Activated T-helper 2 cell treated with anti-CD3 and anti-CD28 coated beads, Interferon-gamma antibody, Interleukin-2, Interleukin-4, amounts not matched to agents 10 μg/mL and 5 μg/mL and 100 μg/mL, durations not matched to agents 14 hours and 24 hours and 36 hours (primary cell): ENCODE results near the gene KIAA1671. TPM values are rescaled to one million over a fixed set of nuclear protein-coding genes. Genes with fewer than 3 reads are reported as not detected.

Source experiments
- DNase-seq: peaks from one replicate; pipeline ENCODE4 v3.0.0; 2021; ENCODE audit warnings: low spot score
- H3K27ac Mint-ChIP-seq: one replicate; pipeline ENCODE4 v1.8.0; 2021; ENCODE audit warnings: mixed read lengths
- H3K27me3 Mint-ChIP-seq: one replicate; pipeline ENCODE4 v1.8.0; 2021; ENCODE audit warnings: low read depth, mixed read lengths
- H3K36me3 Mint-ChIP-seq: one replicate; pipeline ENCODE4 v1.8.0; 2021; ENCODE audit warnings: low read depth, mixed read lengths
- H3K4me1 Mint-ChIP-seq: one replicate; pipeline ENCODE4 v1.8.0; 2021; ENCODE audit warnings: low read depth, mixed read lengths
- H3K4me3 Mint-ChIP-seq: one replicate; pipeline ENCODE4 v1.8.0; 2021; ENCODE audit warnings: low read depth, mild to moderate bottlenecking, moderate library complexity, mixed read lengths
- H3K9me3 Mint-ChIP-seq: one replicate; pipeline ENCODE4 v1.8.0; 2021; ENCODE audit warnings: mixed read lengths
- intact Hi-C: fragments of 100-400 bp; cut with micrococcal nuclease; formaldehyde crosslinking; loops from one replicate; pipeline ENCODE4 v1.15.1; 2023
- total RNA-seq: library from RNA; stranded (reverse); gene quantifications from 2 replicates; pipeline ENCODE4 v1.2.3, GENCODE V29; 2022

KIAA1671 gene
- total RNA-seq, 1 donor from 2014 or later: 10.5 TPM

DNA sequence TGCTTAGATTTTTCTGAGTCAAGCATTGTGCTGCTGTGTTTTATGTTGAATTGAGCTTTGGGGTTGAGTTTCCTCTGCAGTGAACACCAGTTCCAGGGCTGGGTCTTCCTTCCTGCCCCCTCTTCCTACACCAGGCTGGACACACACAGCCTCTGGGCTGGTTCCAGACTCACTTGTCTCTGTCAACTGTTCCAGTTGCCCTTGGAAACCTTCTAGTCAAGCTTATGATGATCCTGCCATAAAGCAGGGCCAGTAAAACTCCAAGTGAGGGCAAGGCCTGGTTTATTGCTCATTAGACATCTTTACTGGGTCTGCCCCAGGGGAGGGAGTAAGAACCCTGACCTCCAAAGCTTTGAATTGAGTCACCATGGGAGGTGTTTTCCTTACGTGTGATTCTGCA lies 61.1 kb downstream of the KIAA1671 start:
- Mint-ChIP-seq H3K4me1 (no peaks in the 10 kb centered on the region), H3K27ac (no peak overlapping the region), H3K36me3 (no peaks in the 10 kb centered on the region), H3K4me3 (no peak overlapping the region), H3K9me3 (no peaks in the 10 kb centered on the region), H3K27me3 (peaks cover 11% of the 10 kb centered on the region)
- intact Hi-C loops: no loop called here
- DNase-seq: no peak

DNA sequence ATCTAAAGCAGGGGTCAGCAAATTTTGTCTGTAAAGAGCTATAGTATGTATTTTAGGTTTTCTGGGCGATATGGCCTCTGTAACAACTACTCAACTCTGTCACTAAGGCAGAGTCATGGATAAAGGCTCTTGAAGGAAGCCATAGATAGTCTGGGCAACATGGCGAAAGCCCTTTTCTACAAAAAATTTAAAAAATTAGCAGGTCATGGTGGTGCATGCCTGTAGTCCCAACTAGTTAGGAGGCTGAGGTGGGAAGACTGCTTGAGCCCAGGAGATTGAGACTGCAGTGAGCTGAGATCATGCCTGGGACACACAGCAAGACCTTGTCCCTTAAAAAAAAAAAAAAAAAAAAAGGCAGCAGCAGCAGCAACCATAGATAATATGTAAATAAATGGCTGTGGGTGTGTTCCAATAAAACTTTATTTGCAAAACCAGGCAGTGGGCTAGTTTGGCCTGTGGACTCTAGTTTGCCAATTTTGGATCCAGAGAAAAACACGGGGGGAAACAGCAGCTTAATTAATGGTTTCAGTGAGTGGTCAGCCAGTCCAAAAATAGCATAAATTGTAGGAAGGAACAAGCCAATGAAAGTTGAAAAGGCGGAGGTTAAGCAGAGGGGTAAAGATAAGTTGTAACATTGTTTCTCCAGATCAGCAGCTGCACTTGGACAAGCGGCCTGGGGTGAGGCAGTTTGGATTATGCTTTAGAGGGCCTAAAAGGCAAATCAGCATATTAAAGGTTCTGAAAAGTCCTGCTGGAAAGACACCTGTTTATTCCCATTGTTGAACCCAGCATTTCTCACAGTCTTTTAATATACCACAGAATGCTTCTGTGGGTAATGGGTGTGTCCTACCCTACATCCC lies 62.6 kb downstream of the KIAA1671 start:
- Mint-ChIP-seq H3K4me3 (no peak overlapping the region), H3K4me1 (no peaks in the 10 kb centered on the region), H3K27me3 (peaks cover 23% of the 10 kb centered on the region), H3K27ac (no peak overlapping the region), H3K9me3 (no peaks in the 10 kb centered on the region), H3K36me3 (no peaks in the 10 kb centered on the region)
- intact Hi-C loops: no loop called here
- DNase-seq: no peak

- no peak for DNase-seq
- Mint-ChIP-seq H3K27me3 (peaks cover 31% of the 10 kb centered on the region), H3K27ac (no peak overlapping the region), H3K9me3 (no peaks in the 10 kb centered on the region), H3K4me1 (no peaks in the 10 kb centered on the region), H3K4me3 (no peak overlapping the region), H3K36me3 (no peaks in the 10 kb centered on the region)
- intact Hi-C loops: no loop called here
Observed at GRCh38 chr22:25016311-25016710, 63.8 kb downstream of the KIAA1671 start.

- Mint-ChIP-seq H3K36me3 (no peaks in the 10 kb centered on the region), H3K27me3 (peaks cover 32% of the 10 kb centered on the region), H3K27ac (no peak overlapping the region), H3K4me3 (no peak overlapping the region), H3K4me1 (no peaks in the 10 kb centered on the region), H3K9me3 (no peaks in the 10 kb centered on the region)
- intact Hi-C loops: no loop called here
- DNase-seq: no peak
Observed at GRCh38 chr22:25018009-25018408, 65.5 kb downstream of the KIAA1671 start.

- Mint-ChIP-seq H3K4me3 (no peak overlapping the region), H3K9me3 (no peaks in the 10 kb centered on the region), H3K27me3 (peaks cover 30% of the 10 kb centered on the region), H3K4me1 (no peaks in the 10 kb centered on the region), H3K27ac (no peak overlapping the region), H3K36me3 (no peaks in the 10 kb centered on the region)
- no peak for DNase-seq
- intact Hi-C loops: no loop called here
Observed at GRCh38 chr22:25019427-25020184, 67.1 kb downstream of the KIAA1671 start.

GRCh38 chr22:25021409-25021808 lies 68.9 kb downstream of the KIAA1671 start:
- no peaks in the 10 kb centered on the region for H3K36me3 Mint-ChIP-seq
- DNase-seq: no peak
- intact Hi-C loops: no loop called here
- peaks cover 29% of the 10 kb centered on the region for H3K27me3 Mint-ChIP-seq
- H3K4me1 Mint-ChIP-seq: peaks cover 7% of the 10 kb centered on the region
- no peak overlapping the region for H3K27ac Mint-ChIP-seq
- no peaks in the 10 kb centered on the region for H3K9me3 Mint-ChIP-seq
- H3K4me3 Mint-ChIP-seq: no peak overlapping the region

- Mint-ChIP-seq H3K27ac (no peak overlapping the region), H3K4me1 (peaks cover 14% of the 10 kb centered on the region), H3K4me3 (no peak overlapping the region), H3K27me3 (peaks cover 26% of the 10 kb centered on the region), H3K9me3 (no peaks in the 10 kb centered on the region), H3K36me3 (no peaks in the 10 kb centered on the region)
- no peak for DNase-seq
- intact Hi-C loops: no loop called here
Observed at GRCh38 chr22:25021976-25022711, 69.6 kb downstream of the KIAA1671 start.

- Mint-ChIP-seq H3K27ac (no peak overlapping the region), H3K4me3 (no peak overlapping the region), H3K4me1 (peaks cover 16% of the 10 kb centered on the region), H3K36me3 (no peaks in the 10 kb centered on the region), H3K27me3 (peaks cover 19% of the 10 kb centered on the region), H3K9me3 (no peaks in the 10 kb centered on the region)
- DNase-seq: no peak
- intact Hi-C loops: no loop called here
Observed at GRCh38 chr22:25023879-25024278, 71.4 kb downstream of the KIAA1671 start.

DNA sequence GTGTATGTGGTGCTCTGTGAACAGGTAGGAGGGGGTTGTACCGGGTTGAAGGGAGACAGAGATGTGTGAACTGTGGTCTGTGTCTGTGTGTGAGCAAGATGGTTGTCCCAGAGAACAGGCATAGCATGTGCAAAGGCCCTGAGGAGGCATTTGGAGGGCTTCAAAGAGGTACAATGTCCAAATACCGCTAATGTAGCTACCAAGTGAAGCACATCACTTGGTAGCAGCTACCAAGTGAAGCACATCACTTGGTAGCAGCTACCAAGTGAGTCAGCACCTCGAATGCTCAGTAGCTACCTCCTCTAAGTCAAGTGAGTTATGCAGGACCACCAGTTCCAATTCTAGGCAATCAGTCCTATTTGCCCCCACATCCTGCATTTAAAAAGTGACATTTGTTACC lies 72.4 kb downstream of the KIAA1671 start:
- Mint-ChIP-seq H3K4me3 (no peak overlapping the region), H3K27me3 (peaks cover 11% of the 10 kb centered on the region), H3K4me1 (peaks cover 16% of the 10 kb centered on the region), H3K36me3 (no peaks in the 10 kb centered on the region), H3K27ac (no peak overlapping the region), H3K9me3 (no peaks in the 10 kb centered on the region)
- intact Hi-C loops: no loop called here
- DNase-seq: no peak

DNA sequence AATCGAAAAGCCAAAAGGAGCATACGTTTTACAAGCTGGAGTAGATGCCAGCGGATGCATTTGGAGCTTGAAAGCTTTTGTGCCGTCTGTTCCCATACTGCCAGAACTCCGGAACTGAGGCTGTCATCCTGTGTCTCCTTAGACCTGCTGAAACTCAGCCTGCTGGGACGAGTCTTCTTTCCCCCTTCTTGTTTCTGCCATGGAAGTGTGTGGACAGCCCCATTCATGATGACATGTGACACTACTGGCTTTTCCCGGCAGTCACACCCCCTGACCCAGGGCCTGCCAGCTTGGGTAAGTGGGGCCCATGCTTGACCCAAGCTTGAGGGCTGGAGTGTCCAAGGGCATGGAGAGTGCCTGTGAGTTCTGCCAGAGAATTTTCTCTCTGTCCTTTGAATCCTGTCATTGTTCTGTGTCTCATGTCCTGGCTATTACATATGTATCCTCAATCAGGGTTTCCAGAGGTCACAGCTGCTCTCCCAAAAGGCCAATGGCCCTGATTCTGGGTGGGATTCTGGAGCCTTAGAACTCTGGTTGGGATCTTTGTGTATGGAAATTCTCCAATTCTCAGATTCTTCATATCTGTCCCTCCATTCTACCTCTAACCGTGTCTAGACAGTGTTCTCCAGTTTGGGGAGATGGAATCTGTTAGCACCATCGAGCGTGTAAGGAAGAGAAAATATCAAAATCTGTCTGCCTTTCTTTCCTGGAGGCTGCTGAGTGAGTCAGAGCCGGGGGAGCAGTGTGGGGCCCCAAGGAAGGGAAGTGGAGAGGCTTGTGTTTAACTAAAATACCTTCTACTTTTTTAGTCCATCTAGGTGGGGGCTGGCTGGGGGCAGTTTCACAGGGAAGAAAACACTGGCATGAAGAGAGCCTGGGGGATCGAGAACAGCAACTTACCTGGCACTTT lies 73.2 kb downstream of the KIAA1671 start:
- Mint-ChIP-seq H3K36me3 (no peaks in the 10 kb centered on the region), H3K4me1 (peaks cover 16% of the 10 kb centered on the region), H3K27ac (peak overlapping the region; percentile 78), H3K9me3 (no peaks in the 10 kb centered on the region), H3K27me3 (peaks cover 3% of the 10 kb centered on the region), H3K4me3 (peak overlapping the region; percentile 56)
- no peak for DNase-seq
- intact Hi-C loops: no loop called here

GRCh38 chr22:25027043-25027906 lies 74.8 kb downstream of the KIAA1671 start:
- H3K27me3 Mint-ChIP-seq: no peaks in the 10 kb centered on the region
- no peak overlapping the region for H3K4me3 Mint-ChIP-seq
- DNase-seq: no peak
- peak overlapping the region; percentile 12 for H3K27ac Mint-ChIP-seq
- peaks cover 16% of the 10 kb centered on the region for H3K4me1 Mint-ChIP-seq
- intact Hi-C loops: no loop called here
- H3K9me3 Mint-ChIP-seq: no peaks in the 10 kb centered on the region
- no peaks in the 10 kb centered on the region for H3K36me3 Mint-ChIP-seq
